Activated CD4-positive, alpha-beta T cell treated with anti-CD3 and anti-CD28 coated beads, Interleukin-2, amount 50 U/mL, for 48 hours (primary cell): ENCODE data around the gene PYGB.
A peak's percentile ranks its signal among the peaks of the same experiment; 100 is the strongest.

ENCODE experiments used
- DNase-seq, 2 experiments: peaks; one replicate each; pipeline ENCODE4 v3.0.0-alpha.2; 2020

The PYGB gene

GRCh38 chr20:25283221-25283951, 35.5 kb downstream of the PYGB start:
- no peak for DNase-seq

- DNase-seq: no peak
Observed at GRCh38 chr20:25284131-25284601, 36.3 kb downstream of the PYGB start.

- DNase-seq: no peak
Observed at GRCh38 chr20:25285091-25285647, 37.3 kb downstream of the PYGB start.

- DNase-seq: no peak
Observed at GRCh38 chr20:25285856-25286798, 38.2 kb downstream of the PYGB start.

GRCh38 chr20:25286917-25287316, 39.0 kb downstream of the PYGB start:
- no peak for DNase-seq

- DNase-seq: no peak
Observed at GRCh38 chr20:25287631-25288290, 39.9 kb downstream of the PYGB start.

- DNase-seq: no peak
Observed at GRCh38 chr20:25288291-25289181, 40.7 kb downstream of the PYGB start.

- DNase-seq: no peak
Observed at GRCh38 chr20:25289886-25290597, 42.2 kb downstream of the PYGB start.

- DNase-seq: no peak
Observed at GRCh38 chr20:25290646-25291431, 43.0 kb downstream of the PYGB start.

GRCh38 chr20:25291432-25292133, 43.7 kb downstream of the PYGB start:
- DNase-seq: no peak

- no peak for DNase-seq
Observed at GRCh38 chr20:25292176-25292891, 44.4 kb downstream of the PYGB start.

GRCh38 chr20:25293507-25293906, 45.6 kb downstream of the PYGB start:
- DNase-seq: no peak

- no peak for DNase-seq
Observed at GRCh38 chr20:25293910-25294458, 46.1 kb downstream of the PYGB start.

- peak; percentile 62 to 69 for DNase-seq
Observed at GRCh38 chr20:25294459-25295385, 46.8 kb downstream of the PYGB start.

GRCh38 chr20:25295386-25296093, 47.7 kb downstream of the PYGB start:
- DNase-seq: no peak
